Activated naive CD8-positive, alpha-beta T cell treated with anti-CD3 and anti-CD28 coated beads for 36 hours (primary cell): ENCODE measurements around the gene SERPINA1. TPM values are rescaled to one million over a fixed set of nuclear protein-coding genes. Genes with fewer than 3 reads are reported as not detected.

Source experiments
- DNase-seq: peaks from one replicate; pipeline ENCODE4 v3.0.0; 2021
- H3K27ac Mint-ChIP-seq: one replicate; pipeline ENCODE4 v1.8.0; 2022; ENCODE audit warnings: mild to moderate bottlenecking, moderate library complexity, mixed read lengths
- H3K27me3 Mint-ChIP-seq: one replicate; pipeline ENCODE4 v1.8.0; 2022; ENCODE audit warnings: mild to moderate bottlenecking, mixed read lengths
- H3K36me3 Mint-ChIP-seq: one replicate; pipeline ENCODE4 v1.8.0; 2021; ENCODE audit warnings: mild to moderate bottlenecking, mixed read lengths
- H3K4me1 Mint-ChIP-seq: one replicate; pipeline ENCODE4 v1.8.0; 2021; ENCODE audit warnings: mixed read lengths
- H3K4me3 Mint-ChIP-seq: one replicate; pipeline ENCODE4 v1.8.0; 2022; ENCODE audit warnings: mild to moderate bottlenecking, moderate library complexity, mixed read lengths
- H3K9me3 Mint-ChIP-seq: one replicate; pipeline ENCODE4 v1.8.0; 2022; ENCODE audit warnings: mixed read lengths
- total RNA-seq, 2 experiments: library from RNA; stranded (reverse); gene quantifications; one replicate each; pipeline ENCODE4 v1.2.3, GENCODE V29; 2021

Gene SERPINA1
- total RNA-seq, 2 experiments from 2014 or later: 1.1 to 1.3 TPM

- Mint-ChIP-seq H3K27ac (peak overlapping the region; percentile 80), H3K36me3 (peaks cover 3% of the 10 kb centered on the region), H3K4me1 (peaks cover 36% of the 10 kb centered on the region), H3K4me3 (no peak overlapping the region), H3K27me3 (peaks cover 6% of the 10 kb centered on the region), H3K9me3 (peaks cover 3% of the 10 kb centered on the region)
- DNase-seq: peak; percentile 31
These were observed 4.1 kb upstream of the SERPINA1 start for GRCh38 chr14:94392510-94392935.

GRCh38 chr14:94391281-94391975 lies 3.0 kb upstream of the SERPINA1 start:
- Mint-ChIP-seq H3K27me3 (no peaks in the 10 kb centered on the region), H3K4me3 (no peak overlapping the region), H3K9me3 (peaks cover 3% of the 10 kb centered on the region), H3K27ac (peak overlapping the region; percentile 62), H3K4me1 (peaks cover 36% of the 10 kb centered on the region), H3K36me3 (peaks cover 3% of the 10 kb centered on the region)
- no peak for DNase-seq

- Mint-ChIP-seq H3K36me3 (peaks cover 3% of the 10 kb centered on the region), H3K4me3 (no peak overlapping the region), H3K27ac (peak overlapping the region; percentile 48), H3K9me3 (peaks cover 3% of the 10 kb centered on the region), H3K27me3 (no peaks in the 10 kb centered on the region), H3K4me1 (peaks cover 35% of the 10 kb centered on the region)
- no peak for DNase-seq
These were observed 2.1 kb upstream of the SERPINA1 start for GRCh38 chr14:94390372-94391086.

- H3K9me3 Mint-ChIP-seq: peaks cover 3% of the 10 kb centered on the region
- no peak overlapping the region for H3K27ac Mint-ChIP-seq
- no peak overlapping the region for H3K4me3 Mint-ChIP-seq
- peaks cover 33% of the 10 kb centered on the region for H3K4me1 Mint-ChIP-seq
- no peak for DNase-seq
- peaks cover 3% of the 10 kb centered on the region for H3K36me3 Mint-ChIP-seq
- H3K27me3 Mint-ChIP-seq: no peaks in the 10 kb centered on the region
These were observed 1.4 kb upstream of the SERPINA1 start for GRCh38 chr14:94389731-94390371.

- peaks cover 2% of the 10 kb centered on the region for H3K36me3 Mint-ChIP-seq
- DNase-seq: no peak
- H3K4me3 Mint-ChIP-seq: no peak overlapping the region
- peaks cover 25% of the 10 kb centered on the region for H3K4me1 Mint-ChIP-seq
- H3K27ac Mint-ChIP-seq: no peak overlapping the region
- peaks cover 2% of the 10 kb centered on the region for H3K9me3 Mint-ChIP-seq
- no peaks in the 10 kb centered on the region for H3K27me3 Mint-ChIP-seq
These were observed 685 bp upstream of the SERPINA1 start for GRCh38 chr14:94389104-94389469.

- no peaks in the 10 kb centered on the region for H3K9me3 Mint-ChIP-seq
- H3K27ac Mint-ChIP-seq: no peak overlapping the region
- no peaks in the 10 kb centered on the region for H3K36me3 Mint-ChIP-seq
- peaks cover 16% of the 10 kb centered on the region for H3K4me1 Mint-ChIP-seq
- H3K27me3 Mint-ChIP-seq: no peaks in the 10 kb centered on the region
- no peak for DNase-seq
- H3K4me3 Mint-ChIP-seq: no peak overlapping the region
These were observed 397 bp downstream of the SERPINA1 start for GRCh38 chr14:94388027-94388383.

- no peaks in the 10 kb centered on the region for H3K36me3 Mint-ChIP-seq
These were observed 1.1 kb downstream of the SERPINA1 start for GRCh38 chr14:94387051-94388026.

GRCh38 chr14:94386085-94387031 lies 2.0 kb downstream of the SERPINA1 start:
- Mint-ChIP-seq H3K4me3 (no peak overlapping the region), H3K27ac (no peak overlapping the region)

More at GRCh38 chr14:94387051-94388026, 1.1 kb downstream of the SERPINA1 start:
- Mint-ChIP-seq H3K27ac (no peak overlapping the region), H3K4me1 (peaks cover 10% of the 10 kb centered on the region), H3K27me3 (no peaks in the 10 kb centered on the region), H3K9me3 (no peaks in the 10 kb centered on the region), H3K4me3 (no peak overlapping the region)
- DNase-seq: no peak

GRCh38 chr14:94385553-94386057 lies 2.8 kb downstream of the SERPINA1 start:
- peaks cover 6% of the 10 kb centered on the region for H3K4me1 Mint-ChIP-seq
- H3K27ac Mint-ChIP-seq: no peak overlapping the region
- H3K27me3 Mint-ChIP-seq: no peaks in the 10 kb centered on the region

More at GRCh38 chr14:94386085-94387031, 2.0 kb downstream of the SERPINA1 start:
- no peak for DNase-seq
- no peaks in the 10 kb centered on the region for H3K36me3 Mint-ChIP-seq
- H3K27me3 Mint-ChIP-seq: no peaks in the 10 kb centered on the region
- H3K4me1 Mint-ChIP-seq: peaks cover 3% of the 10 kb centered on the region
- no peaks in the 10 kb centered on the region for H3K9me3 Mint-ChIP-seq

GRCh38 chr14:94384342-94384741 lies 4.1 kb downstream of the SERPINA1 start:
- no peak for DNase-seq
- no peaks in the 10 kb centered on the region for H3K27me3 Mint-ChIP-seq
- no peak overlapping the region for H3K4me3 Mint-ChIP-seq

More at GRCh38 chr14:94385553-94386057, 2.8 kb downstream of the SERPINA1 start:
- Mint-ChIP-seq H3K4me3 (no peak overlapping the region), H3K9me3 (no peaks in the 10 kb centered on the region), H3K36me3 (no peaks in the 10 kb centered on the region)
- no peak for DNase-seq

GRCh38 chr14:94383777-94384176 lies 4.6 kb downstream of the SERPINA1 start:
- Mint-ChIP-seq H3K9me3 (no peaks in the 10 kb centered on the region), H3K27me3 (no peaks in the 10 kb centered on the region), H3K27ac (no peak overlapping the region), H3K36me3 (no peaks in the 10 kb centered on the region), H3K4me1 (peaks cover 6% of the 10 kb centered on the region), H3K4me3 (no peak overlapping the region)
- no peak for DNase-seq

More at GRCh38 chr14:94384342-94384741, 4.1 kb downstream of the SERPINA1 start:
- Mint-ChIP-seq H3K4me1 (peaks cover 6% of the 10 kb centered on the region), H3K9me3 (no peaks in the 10 kb centered on the region), H3K27ac (no peak overlapping the region), H3K36me3 (no peaks in the 10 kb centered on the region)

- Mint-ChIP-seq H3K36me3 (no peaks in the 10 kb centered on the region), H3K27ac (no peak overlapping the region), H3K4me1 (peaks cover 6% of the 10 kb centered on the region), H3K4me3 (no peak overlapping the region), H3K27me3 (no peaks in the 10 kb centered on the region), H3K9me3 (no peaks in the 10 kb centered on the region)
- DNase-seq: no peak
These were observed 5.4 kb downstream of the SERPINA1 start for GRCh38 chr14:94382716-94383596.
